ENCODE results near the gene KLF12.

DNA sequence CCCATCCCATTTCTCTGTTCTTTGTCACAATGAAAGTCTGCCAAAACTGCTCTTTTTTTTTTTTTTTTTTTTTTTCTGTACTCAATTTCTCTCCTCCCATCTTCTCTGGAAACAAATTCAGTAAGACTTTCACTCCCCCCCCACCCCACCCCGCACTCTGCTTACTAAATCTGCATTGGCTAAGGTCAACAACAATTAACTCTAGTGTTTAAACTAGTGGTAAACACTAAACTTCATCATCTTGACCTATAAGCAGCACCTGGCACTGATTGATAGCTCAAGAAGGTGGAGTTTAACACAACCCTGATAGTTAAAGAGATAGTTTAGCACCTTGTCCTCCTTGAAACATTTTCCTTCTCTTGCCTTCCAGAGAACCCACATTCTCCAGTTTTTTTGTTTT lies 14.1 kb upstream of the KLF12 start:
- TF ChIP-seq, protein P1, sequence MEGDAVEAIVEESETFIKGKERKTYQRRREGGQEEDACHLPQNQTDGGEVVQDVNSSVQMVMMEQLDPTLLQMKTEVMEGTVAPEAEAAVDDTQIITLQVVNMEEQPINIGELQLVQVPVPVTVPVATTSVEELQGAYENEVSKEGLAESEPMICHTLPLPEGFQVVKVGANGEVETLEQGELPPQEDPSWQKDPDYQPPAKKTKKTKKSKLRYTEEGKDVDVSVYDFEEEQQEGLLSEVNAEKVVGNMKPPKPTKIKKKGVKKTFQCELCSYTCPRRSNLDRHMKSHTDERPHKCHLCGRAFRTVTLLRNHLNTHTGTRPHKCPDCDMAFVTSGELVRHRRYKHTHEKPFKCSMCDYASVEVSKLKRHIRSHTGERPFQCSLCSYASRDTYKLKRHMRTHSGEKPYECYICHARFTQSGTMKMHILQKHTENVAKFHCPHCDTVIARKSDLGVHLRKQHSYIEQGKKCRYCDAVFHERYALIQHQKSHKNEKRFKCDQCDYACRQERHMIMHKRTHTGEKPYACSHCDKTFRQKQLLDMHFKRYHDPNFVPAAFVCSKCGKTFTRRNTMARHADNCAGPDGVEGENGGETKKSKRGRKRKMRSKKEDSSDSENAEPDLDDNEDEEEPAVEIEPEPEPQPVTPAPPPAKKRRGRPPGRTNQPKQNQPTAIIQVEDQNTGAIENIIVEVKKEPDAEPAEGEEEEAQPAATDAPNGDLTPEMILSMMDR (conservative IDR thresholded peaks at IDR 0.05; ENCODE audit: low read depth in 2 of 2), result no peak
- TF ChIP-seq EZH2 (IDR thresholded peaks at IDR 0.05; ENCODE audit: low read depth, unreplicated experiment) (no peak), EZH2phosphoT487 (IDR thresholded peaks at IDR 0.05; ENCODE audit: unreplicated experiment) (no peak), ZNF114 (CRISPR knock-in tag; IDR thresholded peaks at IDR 0.05) (no peak), POLR2AphosphoS5 (IDR thresholded peaks at IDR 0.05; ENCODE audit: low read depth) (no peak)
- TF ChIP-seq, protein P2, sequence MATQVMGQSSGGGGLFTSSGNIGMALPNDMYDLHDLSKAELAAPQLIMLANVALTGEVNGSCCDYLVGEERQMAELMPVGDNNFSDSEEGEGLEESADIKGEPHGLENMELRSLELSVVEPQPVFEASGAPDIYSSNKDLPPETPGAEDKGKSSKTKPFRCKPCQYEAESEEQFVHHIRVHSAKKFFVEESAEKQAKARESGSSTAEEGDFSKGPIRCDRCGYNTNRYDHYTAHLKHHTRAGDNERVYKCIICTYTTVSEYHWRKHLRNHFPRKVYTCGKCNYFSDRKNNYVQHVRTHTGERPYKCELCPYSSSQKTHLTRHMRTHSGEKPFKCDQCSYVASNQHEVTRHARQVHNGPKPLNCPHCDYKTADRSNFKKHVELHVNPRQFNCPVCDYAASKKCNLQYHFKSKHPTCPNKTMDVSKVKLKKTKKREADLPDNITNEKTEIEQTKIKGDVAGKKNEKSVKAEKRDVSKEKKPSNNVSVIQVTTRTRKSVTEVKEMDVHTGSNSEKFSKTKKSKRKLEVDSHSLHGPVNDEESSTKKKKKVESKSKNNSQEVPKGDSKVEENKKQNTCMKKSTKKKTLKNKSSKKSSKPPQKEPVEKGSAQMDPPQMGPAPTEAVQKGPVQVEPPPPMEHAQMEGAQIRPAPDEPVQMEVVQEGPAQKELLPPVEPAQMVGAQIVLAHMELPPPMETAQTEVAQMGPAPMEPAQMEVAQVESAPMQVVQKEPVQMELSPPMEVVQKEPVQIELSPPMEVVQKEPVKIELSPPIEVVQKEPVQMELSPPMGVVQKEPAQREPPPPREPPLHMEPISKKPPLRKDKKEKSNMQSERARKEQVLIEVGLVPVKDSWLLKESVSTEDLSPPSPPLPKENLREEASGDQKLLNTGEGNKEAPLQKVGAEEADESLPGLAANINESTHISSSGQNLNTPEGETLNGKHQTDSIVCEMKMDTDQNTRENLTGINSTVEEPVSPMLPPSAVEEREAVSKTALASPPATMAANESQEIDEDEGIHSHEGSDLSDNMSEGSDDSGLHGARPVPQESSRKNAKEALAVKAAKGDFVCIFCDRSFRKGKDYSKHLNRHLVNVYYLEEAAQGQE (IDR thresholded peaks at IDR 0.05; ENCODE audit: unreplicated experiment), result no peak

All from GM23338 (cell line).